VCaP (cell line): Measurements from ENCODE around the gene IDUA.

Source experiments
- H3K27ac ChIP-seq: fragments of 450-650 bp; 2 replicates; pipeline ENCODE4 v1.5.1; 2017
- TF ChIP-seq, protein P1 (sequence below): fragments of 450-650 bp; conservative IDR thresholded peaks from 2 replicates; pipeline ENCODE4 v1.5.1; 2017; ENCODE audit warnings: mild to moderate bottlenecking, moderate library complexity

IDUA gene

DNA sequence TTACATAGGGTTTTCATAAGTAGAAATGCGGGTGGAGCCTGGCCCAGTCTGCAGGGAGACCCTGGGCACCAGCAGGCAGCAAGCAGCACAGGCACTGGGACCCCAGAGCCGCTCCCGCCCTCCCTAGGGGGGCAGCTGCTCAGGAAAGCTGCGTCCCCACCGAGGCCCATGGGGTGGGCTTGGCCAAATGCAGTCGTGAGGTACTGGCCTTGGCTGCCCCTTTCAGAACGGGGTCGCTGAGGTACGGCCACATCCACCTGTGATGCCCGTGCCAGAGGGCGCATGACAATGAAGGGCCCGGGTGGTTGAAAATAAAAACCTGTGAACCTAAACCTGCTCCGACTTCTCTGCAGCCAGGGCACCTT is 37.9 kb upstream of the IDUA start:
- TF ChIP-seq, protein P1, sequence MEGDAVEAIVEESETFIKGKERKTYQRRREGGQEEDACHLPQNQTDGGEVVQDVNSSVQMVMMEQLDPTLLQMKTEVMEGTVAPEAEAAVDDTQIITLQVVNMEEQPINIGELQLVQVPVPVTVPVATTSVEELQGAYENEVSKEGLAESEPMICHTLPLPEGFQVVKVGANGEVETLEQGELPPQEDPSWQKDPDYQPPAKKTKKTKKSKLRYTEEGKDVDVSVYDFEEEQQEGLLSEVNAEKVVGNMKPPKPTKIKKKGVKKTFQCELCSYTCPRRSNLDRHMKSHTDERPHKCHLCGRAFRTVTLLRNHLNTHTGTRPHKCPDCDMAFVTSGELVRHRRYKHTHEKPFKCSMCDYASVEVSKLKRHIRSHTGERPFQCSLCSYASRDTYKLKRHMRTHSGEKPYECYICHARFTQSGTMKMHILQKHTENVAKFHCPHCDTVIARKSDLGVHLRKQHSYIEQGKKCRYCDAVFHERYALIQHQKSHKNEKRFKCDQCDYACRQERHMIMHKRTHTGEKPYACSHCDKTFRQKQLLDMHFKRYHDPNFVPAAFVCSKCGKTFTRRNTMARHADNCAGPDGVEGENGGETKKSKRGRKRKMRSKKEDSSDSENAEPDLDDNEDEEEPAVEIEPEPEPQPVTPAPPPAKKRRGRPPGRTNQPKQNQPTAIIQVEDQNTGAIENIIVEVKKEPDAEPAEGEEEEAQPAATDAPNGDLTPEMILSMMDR = no peak

DNA sequence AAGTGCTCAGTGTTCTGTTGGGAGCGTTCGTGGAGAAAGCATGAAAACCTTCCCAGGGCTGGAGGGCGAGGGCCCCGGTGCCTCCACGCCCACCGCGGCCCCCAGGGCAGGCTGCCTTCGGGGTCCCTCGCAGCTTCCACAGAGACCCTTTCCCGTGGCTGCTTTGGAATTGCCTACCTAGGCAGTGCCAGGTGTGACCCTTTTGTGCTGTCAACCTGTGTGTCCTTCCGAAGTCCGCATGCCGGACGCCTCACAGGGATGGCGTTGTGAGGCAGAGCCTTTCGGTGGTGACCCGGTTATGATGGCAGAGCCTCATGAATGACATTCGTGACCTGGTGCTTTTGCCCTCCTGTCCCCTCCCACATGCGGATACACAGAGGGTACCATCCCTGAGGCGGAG is 37.2 kb upstream of the IDUA start:
- no peak overlapping the region for H3K27ac ChIP-seq
- TF ChIP-seq, protein P1 = no peak

More for the DNA sequence above, 37.9 kb upstream of the IDUA start:
- no peak overlapping the region for H3K27ac ChIP-seq

DNA sequence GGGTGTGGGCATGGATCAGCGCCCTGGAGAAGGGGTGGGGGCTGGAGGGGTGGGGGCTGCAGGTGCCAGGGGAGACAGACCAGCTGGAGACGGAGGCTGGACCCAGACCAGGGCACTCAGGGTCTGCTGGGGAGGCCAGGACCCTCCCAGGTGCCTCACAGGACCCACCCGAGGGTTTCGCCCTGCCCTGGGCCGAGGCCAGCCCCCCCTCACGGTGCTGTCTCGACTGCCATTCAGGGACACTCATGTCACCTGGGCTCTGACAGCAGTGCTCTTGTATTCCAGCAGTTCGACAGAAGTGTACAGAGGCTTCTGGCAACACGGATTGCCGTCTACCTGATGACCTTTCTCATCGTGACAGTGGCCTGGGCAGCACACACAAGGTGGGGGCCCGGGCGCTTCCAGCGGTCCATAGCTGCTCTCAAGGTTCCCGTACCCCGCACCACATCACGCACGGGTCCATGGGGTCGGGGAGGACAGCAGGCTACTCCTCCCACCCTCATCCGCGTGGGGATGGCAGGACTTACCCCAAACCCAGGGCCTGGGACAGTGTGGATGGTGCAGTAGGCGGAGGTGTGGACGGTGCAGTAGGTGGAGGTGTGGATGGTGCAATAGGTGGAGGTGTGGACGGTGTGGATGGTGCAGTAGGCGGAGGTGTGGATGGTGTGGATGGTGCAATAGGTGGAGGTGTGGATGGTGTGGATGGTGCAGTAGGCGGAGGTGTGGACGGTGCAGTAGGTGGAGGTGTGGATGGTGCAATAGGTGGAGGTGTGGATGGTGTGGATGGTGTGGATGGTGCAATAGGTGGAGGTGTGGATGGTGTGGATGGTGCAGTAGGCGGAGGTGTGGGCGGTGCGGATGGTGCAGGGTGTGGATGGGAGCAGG is 36.5 kb upstream of the IDUA start:
- TF ChIP-seq, protein P1 = no peak
- no peak overlapping the region for H3K27ac ChIP-seq

- no peak overlapping the region for H3K27ac ChIP-seq
- TF ChIP-seq, protein P1 = no peak
Measured at GRCh38 chr4:951186-951585, 35.7 kb upstream of the IDUA start.

GRCh38 chr4:951594-952468 is 35.0 kb upstream of the IDUA start:
- H3K27ac ChIP-seq = no peak overlapping the region
- TF ChIP-seq, protein P1 = no peak

DNA sequence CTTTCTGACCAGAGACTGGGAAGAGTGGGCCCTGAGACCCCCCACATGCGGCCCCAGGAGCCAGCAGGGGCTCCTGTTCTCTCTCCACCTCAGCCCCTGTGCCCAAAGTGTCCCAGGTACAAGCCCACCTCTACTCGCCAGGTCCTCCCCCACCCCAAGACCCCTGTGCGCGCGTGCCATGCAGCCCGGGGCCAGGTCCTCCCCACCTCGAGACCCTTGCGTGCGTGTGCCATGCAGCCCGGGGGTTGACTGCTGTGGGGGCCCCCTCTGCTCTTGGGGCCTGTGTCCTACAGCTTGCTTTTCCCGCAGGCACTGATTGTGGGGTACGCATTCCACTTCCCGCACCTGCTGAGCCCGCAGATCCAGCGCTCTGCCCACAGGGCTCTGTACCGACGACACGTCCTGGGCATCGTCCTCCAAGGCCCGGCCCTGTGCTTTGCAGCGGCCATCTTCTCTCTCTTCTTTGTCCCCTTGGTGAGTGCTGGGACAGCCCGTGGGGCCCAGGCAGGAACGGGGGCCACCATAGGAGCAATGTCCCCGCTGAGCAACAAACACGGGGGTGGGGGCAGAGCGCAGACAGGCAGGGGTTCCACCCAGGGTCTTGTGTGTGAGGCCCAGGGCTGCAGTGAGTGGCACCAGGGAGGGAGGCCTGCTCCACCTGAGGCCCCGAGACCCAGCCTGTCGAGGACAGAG is 33.8 kb upstream of the IDUA start:
- TF ChIP-seq, protein P1 = no peak
- no peak overlapping the region for H3K27ac ChIP-seq

DNA sequence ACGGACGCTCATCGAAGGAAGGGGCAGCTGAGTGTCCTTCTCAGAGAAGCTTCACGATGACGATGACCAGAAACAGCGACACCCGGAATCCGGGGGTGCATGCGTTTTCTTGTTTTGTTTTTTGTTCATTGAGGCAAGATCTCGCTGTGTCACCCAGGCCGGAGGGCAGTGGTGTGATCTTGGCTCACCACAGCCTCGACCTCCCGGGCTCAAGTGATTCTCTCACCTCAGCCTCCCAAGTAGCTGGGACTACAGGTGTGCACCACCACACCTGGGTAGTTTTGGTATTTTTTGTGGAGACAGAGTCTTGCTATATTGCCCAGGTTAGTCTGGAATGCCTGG is 33.3 kb upstream of the IDUA start:
- TF ChIP-seq, protein P1 = no peak

More for the DNA sequence above, 33.3 kb upstream of the IDUA start:
- no peak overlapping the region for H3K27ac ChIP-seq
